Posterior vena cava (tissue), 2 donors: ENCODE measurements around the gene AIFM3. TPM values are rescaled to one million over a fixed set of nuclear protein-coding genes. Genes with fewer than 3 reads are reported as not detected.

ENCODE experiments used
- total RNA-seq, 2 donors: library from RNA; stranded (reverse); fragmentation: NEBNext Ultra II Directional; extraction: Animal tissue kit (Norgen Biotek cat#: 25700); gene quantifications; one replicate each; pipeline ENCODE4 v1.2.1, GENCODE V29; 2021
- donor health status: DM: yes; HTN: yes; CAD: no.
- donor health status: DM: yes; HTN: yes; CAD: no.

The AIFM3 gene
- total RNA-seq, 2 donors from 2014 or later: 0.62 to 2.6 TPM

Other genes with a start within 250 kb of the AIFM3 start
- gene SERPIND1, start 193.1 kb upstream of the AIFM3 start, total RNA-seq: not detected
- 10 to 100 TPM; 83.9 to 97.9 TPM for gene PI4KA, start 108.4 kb upstream of the AIFM3 start, total RNA-seq
- gene SNAP29, start 108.2 kb upstream of the AIFM3 start, total RNA-seq: 10 to 100 TPM; 22.9 to 25.5 TPM
- gene CRKL, start 49.8 kb upstream of the AIFM3 start, total RNA-seq: 10 to 100 TPM; 36.7 to 37.5 TPM
- gene LZTR1, start 15.0 kb downstream of the AIFM3 start, total RNA-seq: 10 to 100 TPM; 46.1 to 56.3 TPM
- gene THAP7, start 34.9 kb downstream of the AIFM3 start, total RNA-seq: 10 to 100 TPM; 16.4 to 20.5 TPM
- 1 to 10 TPM in 1 of 2 donors, under 1 TPM in 1; 0.19 to 1.0 TPM for gene P2RX6, start 47.9 kb downstream of the AIFM3 start, total RNA-seq
- 1 to 10 TPM; 1.5 to 8.9 TPM for gene SLC7A4, start 65.3 kb downstream of the AIFM3 start, total RNA-seq
- gene LRRC74B, start 78.7 kb downstream of the AIFM3 start, total RNA-seq: not detected